HL-60 (cell line): ENCODE data around the gene TLCD3A.
"Not testable (repeated sequence)": the region's sequence is repeated elsewhere in the genome, so short reads cannot be mapped to it uniquely, and the experiment has no call there.

Experiments used
- DNase-seq, 2 experiments: peaks; one replicate each; pipeline ENCODE4 v3.0.0-alpha.2; 2010 to 2020; ENCODE audit warnings: low read depth in 1 of 2, low spot score in 1 of 2
- H3K27ac ChIP-seq: fragments of 250-450 bp; sonication (Bioruptor Pico); replicated peaks from 2 replicates; pipeline ENCODE4 v1.5.1; 2020; ENCODE audit warnings: mild to moderate bottlenecking, moderate library complexity
- H3K27me3 ChIP-seq: fragments of 250-450 bp; sonication (Bioruptor Pico); 2 replicates; pipeline ENCODE4 v1.5.1; 2021; ENCODE audit warnings: mild to moderate bottlenecking, moderate library complexity; ENCODE audit not compliant: insufficient read depth, poor library complexity, severe bottlenecking
- H3K4me3 ChIP-seq: replicated peaks from 2 replicates; pipeline ENCODE4 v1.5.1; 2011; ENCODE audit warnings: mild to moderate bottlenecking, control low read depth, low read length; ENCODE audit not compliant: insufficient read depth
- CTCF ChIP-seq: IDR thresholded peaks from one replicate; pipeline ENCODE4 v1.5.1; 2011; ENCODE audit warnings: low read length, control low read depth, inconsistent platforms; ENCODE audit not compliant: insufficient read depth
- GABPA ChIP-seq: IDR thresholded peaks from 2 replicates; pipeline ENCODE4 v1.6.1; 2012; ENCODE audit warnings: low read depth
- POLR2AphosphoS5 ChIP-seq: IDR thresholded peaks from 2 replicates; pipeline ENCODE4 v1.6.1; 2012; ENCODE audit warnings: low read depth
- REST ChIP-seq: IDR thresholded peaks from 2 replicates; pipeline ENCODE4 v1.6.1; 2012; ENCODE audit warnings: low read depth; ENCODE audit not compliant: insufficient replicate concordance
- SPI1 ChIP-seq: IDR thresholded peaks from 2 replicates; pipeline ENCODE4 v1.6.1; 2012; ENCODE audit warnings: low read depth, mild to moderate bottlenecking, borderline replicate concordance

The TLCD3A gene

GRCh38 chr17:787641-788221, 55.3 kb downstream of the TLCD3A start:
- no peak for DNase-seq
- TF ChIP-seq SPI1 (no peak), CTCF (no peak), POLR2AphosphoS5 (no peak), REST (no peak), GABPA (no peak)
- no peak overlapping the region for H3K27ac ChIP-seq
- no peak overlapping the region for H3K4me3 ChIP-seq
- H3K27me3 ChIP-seq, result no peaks in the 10 kb centered on the region

- H3K27me3 ChIP-seq, result no peaks in the 10 kb centered on the region
- no peak overlapping the region for H3K27ac ChIP-seq
- TF ChIP-seq CTCF, result no peak
- no peak for TF ChIP-seq REST
- no peak for TF ChIP-seq POLR2AphosphoS5
- no peak for TF ChIP-seq SPI1
- no peak for TF ChIP-seq GABPA
- H3K4me3 ChIP-seq, result no peak overlapping the region
- no peak for DNase-seq
Measured at GRCh38 chr17:788551-788950, 56.2 kb downstream of the TLCD3A start.

- no peaks in the 10 kb centered on the region for H3K27me3 ChIP-seq
- TF ChIP-seq SPI1 (no peak), CTCF (no peak), GABPA (no peak), POLR2AphosphoS5 (no peak), REST (no peak)
- no peak for DNase-seq
- H3K27ac ChIP-seq, result no peak overlapping the region
- H3K4me3 ChIP-seq, result no peak overlapping the region
Measured at GRCh38 chr17:789160-789840, 56.9 kb downstream of the TLCD3A start.

- H3K27me3 ChIP-seq, H3K27ac ChIP-seq, H3K4me3 ChIP-seq, DNase-seq: not testable (repeated sequence)
Measured at GRCh38 chr17:789931-790873, 57.8 kb downstream of the TLCD3A start.

- H3K27ac ChIP-seq, DNase-seq, H3K4me3 ChIP-seq, H3K27me3 ChIP-seq: not testable (repeated sequence)
Measured at GRCh38 chr17:790874-791247, 58.5 kb downstream of the TLCD3A start.
